MCF 10A (cell line): ENCODE results near the gene GLS. TPM values are rescaled to one million over a fixed set of nuclear protein-coding genes. Genes with fewer than 3 reads are reported as not detected.

Source experiments
- BruUV-seq: library from RNA; stranded (reverse); fragments of 400-500 nt; replicated peaks from 2 replicates; lab custom pipeline; 2021; lab: Mats Ljungman, UMichigan
- CTCF ChIA-PET: fragments of 300-600 bp; sonication (Branson Sonifier 250); formaldehyde crosslinking; extraction: SDS; loops from one replicate; lab custom pipeline; 2021; ENCODE audit warnings: antibody characterized with exemption, inconsistent platforms; lab: Yijun Ruan, JAX
- POLR2A ChIA-PET: fragments of 300-600, 350-650 bp; sonication (Branson Sonifier 250); formaldehyde crosslinking; extraction: SDS; loops from one replicate; lab custom pipeline; 2020; ENCODE audit warnings: antibody characterized with exemption, inconsistent platforms; lab: Yijun Ruan, JAX
- DNase-seq: peaks from one replicate; pipeline ENCODE4 v3.0.0-alpha.2; 2018; ENCODE audit not compliant: unreplicated experiment
- H3K27ac Mint-ChIP-seq: one replicate; pipeline ENCODE4 v1.8.0; 2022; ENCODE audit warnings: mild to moderate bottlenecking, low read depth, mixed read lengths; ENCODE audit not compliant: unreplicated experiment
- H3K27me3 Mint-ChIP-seq: one replicate; pipeline ENCODE4 v1.8.0; 2022; ENCODE audit warnings: mixed read lengths; ENCODE audit not compliant: insufficient read depth, unreplicated experiment
- H3K36me3 Mint-ChIP-seq: one replicate; pipeline ENCODE4 v1.8.0; 2022; ENCODE audit warnings: mild to moderate bottlenecking, moderate library complexity, mixed read lengths; ENCODE audit not compliant: insufficient read depth, unreplicated experiment
- H3K4me1 Mint-ChIP-seq: one replicate; pipeline ENCODE4 v1.8.0; 2022; ENCODE audit warnings: mixed read lengths; ENCODE audit not compliant: insufficient read depth, unreplicated experiment
- H3K4me3 Mint-ChIP-seq: one replicate; pipeline ENCODE4 v1.8.0; 2022; ENCODE audit warnings: mild to moderate bottlenecking, moderate library complexity, mixed read lengths; ENCODE audit not compliant: unreplicated experiment
- H3K9me3 Mint-ChIP-seq: one replicate; pipeline ENCODE4 v1.8.0; 2022; ENCODE audit warnings: mixed read lengths; ENCODE audit not compliant: unreplicated experiment
- intact Hi-C: fragments of 100-400 bp; cut with micrococcal nuclease; formaldehyde crosslinking; loops from 2 replicates; pipeline ENCODE4 v1.14.1; 2022
- total RNA-seq: library from RNA; stranded (reverse); gene quantifications from 2 replicates; pipeline ENCODE4 v1.2.3, GENCODE V29; 2022
- TF ChIP-seq, protein P1 (sequence below): fragments of 200-600 bp; IDR thresholded peaks from one replicate; pipeline ENCODE4 v1.8.0; 2022; ENCODE audit warnings: antibody characterized with exemption, mild to moderate bottlenecking; ENCODE audit not compliant: unreplicated experiment

The GLS gene
- total RNA-seq, 1 experiment from 2014 or later: 121 TPM

DNA sequence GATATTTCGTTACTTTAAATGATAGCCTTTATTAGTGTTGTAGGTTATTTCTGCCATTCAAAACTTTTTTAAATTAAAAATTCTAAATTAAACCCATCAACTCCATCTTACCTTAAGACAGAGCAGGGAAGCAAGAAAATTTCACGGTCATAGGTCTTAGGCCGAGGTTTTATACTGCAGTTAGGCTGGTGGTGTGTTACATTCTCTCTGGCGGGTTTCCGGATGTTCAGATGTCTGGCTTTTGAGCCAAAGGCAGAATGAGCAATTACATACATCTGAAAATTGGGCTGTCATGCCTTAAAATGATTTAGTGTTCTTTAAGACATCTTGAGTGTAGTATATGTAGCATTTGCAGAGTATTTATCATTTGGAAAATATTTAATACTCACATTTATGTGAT is 27.9 kb downstream of the GLS start:
- Mint-ChIP-seq H3K27ac (no peak overlapping the region), H3K4me3 (no peak overlapping the region), H3K36me3 (peaks cover 64% of the 10 kb centered on the region), H3K4me1 (peaks cover 12% of the 10 kb centered on the region), H3K9me3 (no peaks in the 10 kb centered on the region), H3K27me3 (no peaks in the 10 kb centered on the region)
- DNase-seq: no peak
- intact Hi-C loops: no loop called here
- POLR2A ChIA-PET: interaction anchor here (1.4 kb wide), 1 partner anchor 24 kb away, joined by 9 read pairs; no protein-coding TSS in a partner anchor
- TF ChIP-seq, protein P1, sequence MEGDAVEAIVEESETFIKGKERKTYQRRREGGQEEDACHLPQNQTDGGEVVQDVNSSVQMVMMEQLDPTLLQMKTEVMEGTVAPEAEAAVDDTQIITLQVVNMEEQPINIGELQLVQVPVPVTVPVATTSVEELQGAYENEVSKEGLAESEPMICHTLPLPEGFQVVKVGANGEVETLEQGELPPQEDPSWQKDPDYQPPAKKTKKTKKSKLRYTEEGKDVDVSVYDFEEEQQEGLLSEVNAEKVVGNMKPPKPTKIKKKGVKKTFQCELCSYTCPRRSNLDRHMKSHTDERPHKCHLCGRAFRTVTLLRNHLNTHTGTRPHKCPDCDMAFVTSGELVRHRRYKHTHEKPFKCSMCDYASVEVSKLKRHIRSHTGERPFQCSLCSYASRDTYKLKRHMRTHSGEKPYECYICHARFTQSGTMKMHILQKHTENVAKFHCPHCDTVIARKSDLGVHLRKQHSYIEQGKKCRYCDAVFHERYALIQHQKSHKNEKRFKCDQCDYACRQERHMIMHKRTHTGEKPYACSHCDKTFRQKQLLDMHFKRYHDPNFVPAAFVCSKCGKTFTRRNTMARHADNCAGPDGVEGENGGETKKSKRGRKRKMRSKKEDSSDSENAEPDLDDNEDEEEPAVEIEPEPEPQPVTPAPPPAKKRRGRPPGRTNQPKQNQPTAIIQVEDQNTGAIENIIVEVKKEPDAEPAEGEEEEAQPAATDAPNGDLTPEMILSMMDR: no peak
- BruUV-seq: no TSS peak
- CTCF ChIA-PET: interaction anchor here (0.7 kb wide), 1 partner anchor 21 kb away, joined by 3 read pairs; no protein-coding TSS in a partner anchor

- Mint-ChIP-seq H3K9me3 (no peaks in the 10 kb centered on the region), H3K4me3 (no peak overlapping the region), H3K36me3 (peaks cover 54% of the 10 kb centered on the region), H3K4me1 (peaks cover 12% of the 10 kb centered on the region), H3K27ac (no peak overlapping the region), H3K27me3 (no peaks in the 10 kb centered on the region)
- TF ChIP-seq, protein P1: no peak
- BruUV-seq: no TSS peak
- no peak for DNase-seq
- POLR2A ChIA-PET: interaction anchor here (3.0 kb wide), 1 partner anchor 28 kb away, joined by 15 read pairs; the partner anchor contains the start of gene GLS
- CTCF ChIA-PET: interaction anchor here (0.5 to 0.8 kb wide), 3 partner anchors 21 to 319 kb away, joined by 3 to 6 read pairs (median 4); no protein-coding TSS in a partner anchor
- intact Hi-C loops: no loop called here
Measured at GRCh38 chr2:190909680-190910079, 29.1 kb downstream of the GLS start.

- TF ChIP-seq, protein P1: no peak
- Mint-ChIP-seq H3K9me3 (no peaks in the 10 kb centered on the region), H3K27ac (no peak overlapping the region), H3K4me3 (no peak overlapping the region), H3K27me3 (no peaks in the 10 kb centered on the region), H3K4me1 (peaks cover 12% of the 10 kb centered on the region), H3K36me3 (peaks cover 47% of the 10 kb centered on the region)
- peak; percentile 34 for DNase-seq
- POLR2A ChIA-PET: interaction anchor here (3.0 kb wide), 1 partner anchor 29 kb away, joined by 15 read pairs; the partner anchor contains the start of gene GLS
- intact Hi-C loops: no loop called here
- CTCF ChIA-PET: interaction anchor here (0.8 kb wide), 1 partner anchor 118 kb away, joined by 6 read pairs; no protein-coding TSS in a partner anchor
- BruUV-seq: no TSS peak
Measured at GRCh38 chr2:190910341-190911136, 29.9 kb downstream of the GLS start.

GRCh38 chr2:190911813-190912212 is 31.2 kb downstream of the GLS start:
- TF ChIP-seq, protein P1: no peak
- intact Hi-C loops: no loop called here
- H3K4me1 Mint-ChIP-seq: peaks cover 12% of the 10 kb centered on the region
- no peaks in the 10 kb centered on the region for H3K9me3 Mint-ChIP-seq
- no peaks in the 10 kb centered on the region for H3K27me3 Mint-ChIP-seq
- peak; percentile 23 for DNase-seq
- POLR2A ChIA-PET: interaction anchor here (0.5 to 3.0 kb wide), 2 partner anchors 30 to 340 kb away, joined by 3 to 15 read pairs; partner anchors contain the start of gene GLS
- peaks cover 51% of the 10 kb centered on the region for H3K36me3 Mint-ChIP-seq
- CTCF ChIA-PET: no interaction called here
- no peak overlapping the region for H3K4me3 Mint-ChIP-seq
- BruUV-seq: no TSS peak
- peak overlapping the region; percentile 33 for H3K27ac Mint-ChIP-seq
